IPS DF 19.7 (cell line): ENCODE measurements around the gene ITM2B.

Source experiments
- DNase-seq: peaks from one replicate; pipeline ENCODE4 v3.0.0-alpha.2; 2013; ENCODE audit warnings: low read depth, low spot score

Gene ITM2B

GRCh38 chr13:48258430-48258829 is 25.4 kb downstream of the ITM2B start:
- DNase-seq: no peak

- DNase-seq: no peak
Measured at GRCh38 chr13:48260970-48261369, 28.0 kb downstream of the ITM2B start.

GRCh38 chr13:48263196-48263595 is 30.2 kb downstream of the ITM2B start:
- no peak for DNase-seq

- DNase-seq: no peak
Measured at GRCh38 chr13:48264058-48264457, 31.1 kb downstream of the ITM2B start.

- no peak for DNase-seq
Measured at GRCh38 chr13:48265217-48265815, 32.3 kb downstream of the ITM2B start.

- DNase-seq: no peak
Measured at GRCh38 chr13:48266150-48266549, 33.1 kb downstream of the ITM2B start.

GRCh38 chr13:48266701-48267639 is 34.0 kb downstream of the ITM2B start:
- DNase-seq: no peak

- DNase-seq: no peak
Measured at GRCh38 chr13:48268019-48268418, 35.0 kb downstream of the ITM2B start.

- DNase-seq: no peak
Measured at GRCh38 chr13:48273346-48273745, 40.3 kb downstream of the ITM2B start.

GRCh38 chr13:48275507-48275906 is 42.5 kb downstream of the ITM2B start:
- no peak for DNase-seq

- no peak for DNase-seq
Measured at GRCh38 chr13:48278806-48279205, 45.8 kb downstream of the ITM2B start.

- DNase-seq: no peak
Measured at GRCh38 chr13:48281556-48281955, 48.5 kb downstream of the ITM2B start.

GRCh38 chr13:48291730-48292129 is 58.7 kb downstream of the ITM2B start:
- no peak for DNase-seq

GRCh38 chr13:48292650-48293049 is 59.6 kb downstream of the ITM2B start:
- no peak for DNase-seq

GRCh38 chr13:48294653-48295052 is 61.6 kb downstream of the ITM2B start:
- DNase-seq: no peak

- DNase-seq: no peak
Measured at GRCh38 chr13:48295271-48295670, 62.3 kb downstream of the ITM2B start.

GRCh38 chr13:48296528-48296927 is 63.5 kb downstream of the ITM2B start:
- DNase-seq: no peak

GRCh38 chr13:48297131-48297786 is 64.3 kb downstream of the ITM2B start:
- no peak for DNase-seq

GRCh38 chr13:48299591-48299990 is 66.6 kb downstream of the ITM2B start:
- no peak for DNase-seq

GRCh38 chr13:48302871-48303358 is 69.9 kb downstream of the ITM2B start:
- DNase-seq: no peak

GRCh38 chr13:48303359-48304142 is 70.5 kb downstream of the ITM2B start, which contains the start of gene RB1:
Gene RB1 (plus strand): TSS chr13:48303751. CDS start chr13:48303913, 162 bp downstream.
- peak; percentile 15 for DNase-seq
